ENCODE data around the gene TRIP10.

Gene TRIP10

GRCh38 chr19:6712231-6712630 is 27.2 kb upstream of the TRIP10 start:
- no peak for DNase-seq (ENCODE audit: low read depth)

GRCh38 chr19:6712692-6713670 is 26.5 kb upstream of the TRIP10 start:
- DNase-seq (ENCODE audit: low read depth) = no peak

- no peak for DNase-seq (ENCODE audit: low read depth)
These were observed 25.4 kb upstream of the TRIP10 start for GRCh38 chr19:6713773-6714692.

GRCh38 chr19:6714749-6715555 is 24.5 kb upstream of the TRIP10 start:
- DNase-seq (ENCODE audit: low read depth) = no peak

GRCh38 chr19:6716610-6716970 is 22.9 kb upstream of the TRIP10 start:
- DNase-seq (ENCODE audit: low read depth) = no peak

- DNase-seq (ENCODE audit: low read depth) = no peak
These were observed 22.4 kb upstream of the TRIP10 start for GRCh38 chr19:6717036-6717435.

GRCh38 chr19:6717441-6717971 is 22.0 kb upstream of the TRIP10 start:
- DNase-seq (ENCODE audit: low read depth) = no peak

- DNase-seq (ENCODE audit: low read depth) = no peak
These were observed 21.3 kb upstream of the TRIP10 start for GRCh38 chr19:6718111-6718740.

- DNase-seq (ENCODE audit: low read depth) = no peak
These were observed 20.5 kb upstream of the TRIP10 start for GRCh38 chr19:6718741-6719539.

- DNase-seq (ENCODE audit: low read depth) = no peak
These were observed 20.0 kb upstream of the TRIP10 start for GRCh38 chr19:6719540-6719861.

- DNase-seq (ENCODE audit: low read depth) = no peak
These were observed 19.5 kb upstream of the TRIP10 start for GRCh38 chr19:6719992-6720368.

- DNase-seq (ENCODE audit: low read depth) = no peak
These were observed 18.9 kb upstream of the TRIP10 start, which contains the start of gene C3 for GRCh38 chr19:6720369-6721137. TSS of gene C3 (minus strand) at chr19:6720650. CDS start at chr19:6720589, 61 bp downstream.

- DNase-seq (ENCODE audit: low read depth) = no peak
These were observed 18.4 kb upstream of the TRIP10 start for GRCh38 chr19:6721138-6721474.

GRCh38 chr19:6721773-6722172 is 17.7 kb upstream of the TRIP10 start:
- no peak for DNase-seq (ENCODE audit: low read depth)

GRCh38 chr19:6723108-6723618 is 16.3 kb upstream of the TRIP10 start:
- DNase-seq (ENCODE audit: low read depth) = no peak

- no peak for DNase-seq (ENCODE audit: low read depth)
These were observed 15.7 kb upstream of the TRIP10 start for GRCh38 chr19:6723738-6724137.

- DNase-seq (ENCODE audit: low read depth) = no peak
These were observed 14.6 kb upstream of the TRIP10 start for GRCh38 chr19:6724631-6725492.

GRCh38 chr19:6725513-6726231 is 13.8 kb upstream of the TRIP10 start:
- DNase-seq (ENCODE audit: low read depth) = no peak

All from HS-5 (cell line).